H7 (cell line): ENCODE results near the gene PEX14. TPM values are rescaled to one million over a fixed set of nuclear protein-coding genes. Genes with fewer than 3 reads are reported as not detected.

ENCODE experiments used
- DNase-seq: peaks from one replicate; pipeline ENCODE4 v3.0.0; 2012
- H3K27me3 ChIP-seq: 2 replicates; pipeline ENCODE4 v1.6.0; 2011; ENCODE audit warnings: mild to moderate bottlenecking, low read length; ENCODE audit not compliant: control insufficient read depth, insufficient read depth
- H3K36me3 ChIP-seq: replicated peaks from 2 replicates; pipeline ENCODE4 v1.5.1; 2011; ENCODE audit warnings: low read length; ENCODE audit not compliant: control insufficient read depth, insufficient read depth
- H3K4me3 ChIP-seq: 2 replicates; pipeline ENCODE4 v1.5.1; 2011; ENCODE audit warnings: low read depth, mild to moderate bottlenecking, control low read depth, low read length, moderate library complexity; ENCODE audit not compliant: insufficient read depth
- total RNA-seq: library from RNA; depleted of rRNA; stranded (reverse); fragments of >200 nt; shearing (Covaris generic); gene quantifications from 2 replicates; pipeline ENCODE4 v1.2.3, GENCODE V29; 2014

Gene PEX14
- total RNA-seq, 1 experiment from 2014 or later = 58.5 TPM

- Histone ChIP-seq H3K4me3 (no peak overlapping the region), H3K27me3 (no peaks in the 10 kb centered on the region), H3K36me3 (no peaks in the 10 kb centered on the region)
- DNase-seq = no peak
Measured at GRCh38 chr1:10588640-10589039, 113.9 kb downstream of the PEX14 start.

- no peaks in the 10 kb centered on the region for H3K27me3 ChIP-seq
- H3K36me3 ChIP-seq = no peaks in the 10 kb centered on the region
- no peak for DNase-seq
- no peak overlapping the region for H3K4me3 ChIP-seq
Measured at GRCh38 chr1:10589074-10589473, 114.3 kb downstream of the PEX14 start.

- Histone ChIP-seq H3K27me3 (no peaks in the 10 kb centered on the region), H3K36me3 (no peaks in the 10 kb centered on the region), H3K4me3 (no peak overlapping the region)
- DNase-seq = no peak
Measured at GRCh38 chr1:10591010-10591409, 116.3 kb downstream of the PEX14 start.

GRCh38 chr1:10592373-10592772 is 117.6 kb downstream of the PEX14 start:
- Histone ChIP-seq H3K27me3 (no peaks in the 10 kb centered on the region), H3K36me3 (no peaks in the 10 kb centered on the region), H3K4me3 (no peak overlapping the region)
- DNase-seq = no peak

- H3K27me3 ChIP-seq = no peaks in the 10 kb centered on the region
- no peaks in the 10 kb centered on the region for H3K36me3 ChIP-seq
- no peak for DNase-seq
- H3K4me3 ChIP-seq = no peak overlapping the region
Measured at GRCh38 chr1:10593750-10594149, 119.0 kb downstream of the PEX14 start.

- peaks cover 2% of the 10 kb centered on the region for H3K36me3 ChIP-seq
- peak; percentile 51 for DNase-seq
- no peak overlapping the region for H3K4me3 ChIP-seq
- H3K27me3 ChIP-seq = no peaks in the 10 kb centered on the region
Measured at GRCh38 chr1:10594595-10595223, 120.0 kb downstream of the PEX14 start.

GRCh38 chr1:10596780-10597179 is 122.0 kb downstream of the PEX14 start:
- no peaks in the 10 kb centered on the region for H3K27me3 ChIP-seq
- no peak overlapping the region for H3K4me3 ChIP-seq
- peaks cover 2% of the 10 kb centered on the region for H3K36me3 ChIP-seq
- no peak for DNase-seq

- DNase-seq = no peak
- no peaks in the 10 kb centered on the region for H3K27me3 ChIP-seq
- H3K36me3 ChIP-seq = peaks cover 2% of the 10 kb centered on the region
- no peak overlapping the region for H3K4me3 ChIP-seq
Measured at GRCh38 chr1:10597492-10598388, 123.0 kb downstream of the PEX14 start.

GRCh38 chr1:10598389-10598702 is 123.6 kb downstream of the PEX14 start:
- peak; percentile 25 for DNase-seq
- no peaks in the 10 kb centered on the region for H3K27me3 ChIP-seq
- H3K36me3 ChIP-seq = peaks cover 2% of the 10 kb centered on the region
- H3K4me3 ChIP-seq = no peak overlapping the region

- H3K4me3 ChIP-seq = no peak overlapping the region
- DNase-seq = no peak
- H3K36me3 ChIP-seq = peaks cover 2% of the 10 kb centered on the region
- H3K27me3 ChIP-seq = no peaks in the 10 kb centered on the region
Measured at GRCh38 chr1:10599194-10599861, 124.6 kb downstream of the PEX14 start.

GRCh38 chr1:10601342-10602070 is 126.8 kb downstream of the PEX14 start:
- Histone ChIP-seq H3K27me3 (no peaks in the 10 kb centered on the region), H3K4me3 (no peak overlapping the region), H3K36me3 (peaks cover 2% of the 10 kb centered on the region)
- DNase-seq = no peak

- H3K27me3 ChIP-seq = no peaks in the 10 kb centered on the region
- DNase-seq = no peak
- H3K4me3 ChIP-seq = no peak overlapping the region
- H3K36me3 ChIP-seq = peaks cover 2% of the 10 kb centered on the region
Measured at GRCh38 chr1:10602936-10603335, 128.2 kb downstream of the PEX14 start.

- peak; percentile 24 for DNase-seq
- H3K36me3 ChIP-seq = no peaks in the 10 kb centered on the region; the same call in 1 of the 2 replicates
- H3K4me3 ChIP-seq = no peak overlapping the region
- H3K27me3 ChIP-seq = no peaks in the 10 kb centered on the region
Measured at GRCh38 chr1:10604966-10605365, 130.2 kb downstream of the PEX14 start.

GRCh38 chr1:10606064-10606463 is 131.3 kb downstream of the PEX14 start:
- peak; percentile 50 for DNase-seq
- no peaks in the 10 kb centered on the region for H3K27me3 ChIP-seq
- no peaks in the 10 kb centered on the region; the same call in 1 of the 2 replicates for H3K36me3 ChIP-seq
- H3K4me3 ChIP-seq = no peak overlapping the region
